HEK293 (cell line): Measurements from ENCODE around the gene KBTBD12.

Source experiments
- KLF16 ChIP-seq: fragments of 450-650 bp; formaldehyde crosslinking; IDR thresholded peaks from 2 replicates; pipeline ENCODE4 v1.5.1; 2017; ENCODE audit warnings: missing biosample characterization, missing genetic modification characterization
- ZBTB1 ChIP-seq: fragments of 450-650 bp; formaldehyde crosslinking; IDR thresholded peaks from 2 replicates; pipeline ENCODE4 v1.5.1; 2016; ENCODE audit warnings: missing biosample characterization, missing genetic modification characterization
- ZNF416 ChIP-seq: fragments of 450-650 bp; formaldehyde crosslinking; IDR thresholded peaks from 2 replicates; pipeline ENCODE4 v1.5.1; 2016; ENCODE audit warnings: missing biosample characterization, missing genetic modification characterization
- TF ChIP-seq, protein P1 (sequence below): fragments of 450-650 bp; formaldehyde crosslinking; IDR thresholded peaks from 2 replicates; pipeline ENCODE4 v1.5.1; 2016; ENCODE audit warnings: missing biosample characterization, missing genetic modification characterization
- TF ChIP-seq, protein P2 (sequence below): fragments of 450-650 bp; formaldehyde crosslinking; IDR thresholded peaks from 2 replicates; pipeline ENCODE4 v1.5.1; 2017; ENCODE audit warnings: missing biosample characterization, missing genetic modification characterization
- TF ChIP-seq, protein P3 (sequence below): fragments of 450-650 bp; formaldehyde crosslinking; IDR thresholded peaks from 2 replicates; pipeline ENCODE4 v1.5.1; 2016; ENCODE audit warnings: missing biosample characterization, missing genetic modification characterization

DNA sequence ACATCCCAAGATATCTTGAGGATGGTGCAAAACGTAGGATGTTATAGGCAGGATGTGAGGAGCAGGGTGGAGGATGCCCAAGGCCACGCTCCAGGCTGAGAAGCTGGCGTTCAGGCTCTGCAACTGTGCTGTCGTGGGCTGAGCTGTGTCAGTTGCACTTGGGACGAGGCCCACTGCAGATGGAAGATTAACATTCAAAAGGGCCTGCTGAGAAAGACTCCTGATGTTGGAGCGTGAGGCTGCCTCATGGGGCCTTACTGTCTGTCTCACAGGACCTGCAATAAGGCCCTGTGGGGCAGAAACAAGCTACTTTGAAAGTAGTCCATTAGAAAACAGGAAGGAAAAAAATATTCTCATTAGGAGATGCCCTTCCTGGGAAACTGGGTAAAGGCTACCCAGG lies 76.6 kb downstream of the KBTBD12 start:
- no peak for TF ChIP-seq ZBTB1 (tag by site-specific recombination)
- TF ChIP-seq, protein P1, sequence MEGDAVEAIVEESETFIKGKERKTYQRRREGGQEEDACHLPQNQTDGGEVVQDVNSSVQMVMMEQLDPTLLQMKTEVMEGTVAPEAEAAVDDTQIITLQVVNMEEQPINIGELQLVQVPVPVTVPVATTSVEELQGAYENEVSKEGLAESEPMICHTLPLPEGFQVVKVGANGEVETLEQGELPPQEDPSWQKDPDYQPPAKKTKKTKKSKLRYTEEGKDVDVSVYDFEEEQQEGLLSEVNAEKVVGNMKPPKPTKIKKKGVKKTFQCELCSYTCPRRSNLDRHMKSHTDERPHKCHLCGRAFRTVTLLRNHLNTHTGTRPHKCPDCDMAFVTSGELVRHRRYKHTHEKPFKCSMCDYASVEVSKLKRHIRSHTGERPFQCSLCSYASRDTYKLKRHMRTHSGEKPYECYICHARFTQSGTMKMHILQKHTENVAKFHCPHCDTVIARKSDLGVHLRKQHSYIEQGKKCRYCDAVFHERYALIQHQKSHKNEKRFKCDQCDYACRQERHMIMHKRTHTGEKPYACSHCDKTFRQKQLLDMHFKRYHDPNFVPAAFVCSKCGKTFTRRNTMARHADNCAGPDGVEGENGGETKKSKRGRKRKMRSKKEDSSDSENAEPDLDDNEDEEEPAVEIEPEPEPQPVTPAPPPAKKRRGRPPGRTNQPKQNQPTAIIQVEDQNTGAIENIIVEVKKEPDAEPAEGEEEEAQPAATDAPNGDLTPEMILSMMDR (tag by site-specific recombination): no peak
- TF ChIP-seq, protein P2, sequence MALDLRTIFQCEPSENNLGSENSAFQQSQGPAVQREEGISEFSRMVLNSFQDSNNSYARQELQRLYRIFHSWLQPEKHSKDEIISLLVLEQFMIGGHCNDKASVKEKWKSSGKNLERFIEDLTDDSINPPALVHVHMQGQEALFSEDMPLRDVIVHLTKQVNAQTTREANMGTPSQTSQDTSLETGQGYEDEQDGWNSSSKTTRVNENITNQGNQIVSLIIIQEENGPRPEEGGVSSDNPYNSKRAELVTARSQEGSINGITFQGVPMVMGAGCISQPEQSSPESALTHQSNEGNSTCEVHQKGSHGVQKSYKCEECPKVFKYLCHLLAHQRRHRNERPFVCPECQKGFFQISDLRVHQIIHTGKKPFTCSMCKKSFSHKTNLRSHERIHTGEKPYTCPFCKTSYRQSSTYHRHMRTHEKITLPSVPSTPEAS (tag by site-specific recombination): no peak
- TF ChIP-seq, protein P3, sequence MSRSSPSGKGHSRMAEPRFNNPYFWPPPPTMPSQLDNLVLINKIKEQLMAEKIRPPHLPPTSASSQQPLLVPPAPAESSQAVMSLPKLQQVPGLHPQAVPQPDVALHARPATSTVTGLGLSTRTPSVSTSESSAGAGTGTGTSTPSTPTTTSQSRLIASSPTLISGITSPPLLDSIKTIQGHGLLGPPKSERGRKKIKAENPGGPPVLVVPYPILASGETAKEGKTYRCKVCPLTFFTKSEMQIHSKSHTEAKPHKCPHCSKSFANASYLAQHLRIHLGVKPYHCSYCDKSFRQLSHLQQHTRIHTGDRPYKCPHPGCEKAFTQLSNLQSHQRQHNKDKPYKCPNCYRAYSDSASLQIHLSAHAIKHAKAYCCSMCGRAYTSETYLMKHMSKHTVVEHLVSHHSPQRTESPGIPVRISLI (tag by site-specific recombination): no peak
- TF ChIP-seq ZNF416 (tag by site-specific recombination): no peak
- no peak for TF ChIP-seq KLF16 (tag by site-specific recombination)
